ENCODE data around the gene SLC35F3.
"Not testable (repeated sequence)": the region's sequence is repeated elsewhere in the genome, so short reads cannot be mapped to it uniquely, and the experiment has no call there.

Gene SLC35F3

GRCh38 chr1:234168061-234168724, 263.7 kb downstream of the SLC35F3 start:
- DNase-seq (ENCODE audit: low read depth, low spot score): no peak

GRCh38 chr1:234169161-234169849, 264.8 kb downstream of the SLC35F3 start:
- no peak for DNase-seq (ENCODE audit: low read depth, low spot score)
- H3K27ac ChIP-seq: no peak overlapping the region

More at GRCh38 chr1:234168061-234168724, 263.7 kb downstream of the SLC35F3 start:
- H3K27ac ChIP-seq: no peak overlapping the region

GRCh38 chr1:234170067-234170466, 265.6 kb downstream of the SLC35F3 start:
- DNase-seq (ENCODE audit: low read depth, low spot score): no peak

GRCh38 chr1:234170622-234171021, 266.1 kb downstream of the SLC35F3 start:
- no peak for DNase-seq (ENCODE audit: low read depth, low spot score)
- H3K27ac ChIP-seq: no peak overlapping the region

More at GRCh38 chr1:234170067-234170466, 265.6 kb downstream of the SLC35F3 start:
- H3K27ac ChIP-seq: no peak overlapping the region

GRCh38 chr1:234173968-234174367, 269.5 kb downstream of the SLC35F3 start:
- H3K27ac ChIP-seq: no peak overlapping the region
- DNase-seq (ENCODE audit: low read depth, low spot score): no peak

- DNase-seq (ENCODE audit: low read depth, low spot score): no peak
- H3K27ac ChIP-seq: no peak overlapping the region
These were observed 270.9 kb downstream of the SLC35F3 start for GRCh38 chr1:234175363-234175762.

- no peak for DNase-seq (ENCODE audit: low read depth, low spot score)
- no peak overlapping the region for H3K27ac ChIP-seq
These were observed 271.5 kb downstream of the SLC35F3 start for GRCh38 chr1:234176000-234176399.

- H3K27ac ChIP-seq; DNase-seq (ENCODE audit: low read depth, low spot score): not testable (repeated sequence)
These were observed 272.4 kb downstream of the SLC35F3 start for GRCh38 chr1:234176847-234177246.

- no peak for DNase-seq (ENCODE audit: low read depth, low spot score)
- no peak overlapping the region for H3K27ac ChIP-seq
These were observed 281.0 kb downstream of the SLC35F3 start for GRCh38 chr1:234185438-234185837.

GRCh38 chr1:234186037-234186688, 281.7 kb downstream of the SLC35F3 start:
- DNase-seq (ENCODE audit: low read depth, low spot score): peak; percentile 94
- H3K27ac ChIP-seq: peak overlapping the region; percentile 47

GRCh38 chr1:234188454-234188792, 283.9 kb downstream of the SLC35F3 start:
- H3K27ac ChIP-seq: peak overlapping the region; percentile 46
- peak; percentile 91 for DNase-seq (ENCODE audit: low read depth, low spot score)

GRCh38 chr1:234197839-234198238, 293.4 kb downstream of the SLC35F3 start:
- DNase-seq (ENCODE audit: low read depth, low spot score): no peak
- H3K27ac ChIP-seq: no peak overlapping the region

GRCh38 chr1:234199476-234200127, 295.1 kb downstream of the SLC35F3 start:
- H3K27ac ChIP-seq: peak overlapping the region; percentile 32
- DNase-seq (ENCODE audit: low read depth, low spot score): no peak

GRCh38 chr1:234200566-234200965, 296.1 kb downstream of the SLC35F3 start:
- no peak overlapping the region for H3K27ac ChIP-seq
- no peak for DNase-seq (ENCODE audit: low read depth, low spot score)

GRCh38 chr1:234201600-234201999, 297.1 kb downstream of the SLC35F3 start:
- no peak overlapping the region for H3K27ac ChIP-seq
- DNase-seq (ENCODE audit: low read depth, low spot score): no peak

GRCh38 chr1:234205966-234206365, 301.5 kb downstream of the SLC35F3 start:
- DNase-seq (ENCODE audit: low read depth, low spot score): no peak

GRCh38 chr1:234206651-234207284, 302.3 kb downstream of the SLC35F3 start:
- H3K27ac ChIP-seq: no peak overlapping the region
- DNase-seq (ENCODE audit: low read depth, low spot score): no peak

More at GRCh38 chr1:234205966-234206365, 301.5 kb downstream of the SLC35F3 start:
- H3K27ac ChIP-seq: no peak overlapping the region

GRCh38 chr1:234208351-234208750, 303.9 kb downstream of the SLC35F3 start:
- DNase-seq (ENCODE audit: low read depth, low spot score): no peak
- H3K27ac ChIP-seq: peak overlapping the region; percentile 29

GRCh38 chr1:234208791-234209190, 304.3 kb downstream of the SLC35F3 start:
- H3K27ac ChIP-seq: peak overlapping the region; percentile 29
- peak; percentile 39 for DNase-seq (ENCODE audit: low read depth, low spot score)

GRCh38 chr1:234210429-234210828, 306.0 kb downstream of the SLC35F3 start:
- not testable (repeated sequence) for H3K27ac ChIP-seq; DNase-seq (ENCODE audit: low read depth, low spot score)

Data from epithelial cell of prostate (primary cell).